Dermis blood vessel endothelial cell (primary cell): ENCODE measurements around the gene RBFOX1. TPM values are rescaled to one million over a fixed set of nuclear protein-coding genes. Genes with fewer than 3 reads are reported as not detected.

Source experiments
- DNase-seq: peaks from one replicate; pipeline ENCODE4 v3.0.0; 2010
- total RNA-seq: library from RNA; depleted of rRNA; stranded (reverse); fragments of >200 nt; gene quantifications from 2 replicates; pipeline ENCODE4 v1.2.3, GENCODE V29; 2014

Gene RBFOX1
- total RNA-seq, result not detected in 2 replicates

DNA sequence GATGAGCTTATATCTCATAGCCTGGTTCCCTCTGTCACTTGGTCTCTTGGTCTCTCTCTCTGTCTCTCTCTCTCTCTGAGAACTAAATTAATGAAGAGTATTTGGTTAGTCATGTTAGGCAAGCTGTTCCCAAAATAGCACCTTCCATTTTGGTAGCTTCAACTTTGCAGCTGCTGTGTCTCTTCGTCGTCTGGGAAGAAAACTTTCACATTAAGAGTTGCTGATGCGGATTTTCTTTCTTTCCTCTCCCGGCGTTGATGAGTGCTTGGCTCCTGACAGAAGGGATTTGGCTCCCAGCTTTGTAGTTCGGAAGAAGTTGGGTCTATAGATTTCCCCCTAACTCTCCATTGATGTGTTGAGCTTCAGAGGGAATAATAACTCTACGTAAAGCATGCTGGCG, at the start of gene RBFOX1:
Gene RBFOX1, plus strand, starts transcription at position 235 of the 400 bp plus-strand sequence.
- DNase-seq, result no peak

DNA sequence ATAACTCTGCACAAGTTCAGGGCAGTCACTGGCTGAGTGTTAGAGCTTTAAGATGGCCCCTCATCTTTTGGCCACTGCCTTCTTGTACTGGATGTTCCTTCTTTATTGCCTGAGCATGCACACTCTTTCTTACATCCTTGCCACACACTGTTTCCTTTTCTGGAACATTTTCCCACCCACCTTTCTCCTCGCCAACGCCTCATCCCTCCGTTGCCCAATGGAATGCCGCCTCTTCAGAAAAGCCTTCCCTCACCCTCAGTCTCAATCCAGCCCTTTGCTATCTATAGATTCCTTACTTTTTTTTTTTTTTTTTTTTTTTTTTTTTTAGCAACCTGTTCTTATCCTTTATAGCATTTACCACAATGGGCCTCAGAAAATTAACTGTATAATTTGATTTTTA, 47.9 kb upstream of the RBFOX1 start:
- DNase-seq, result no peak

DNA sequence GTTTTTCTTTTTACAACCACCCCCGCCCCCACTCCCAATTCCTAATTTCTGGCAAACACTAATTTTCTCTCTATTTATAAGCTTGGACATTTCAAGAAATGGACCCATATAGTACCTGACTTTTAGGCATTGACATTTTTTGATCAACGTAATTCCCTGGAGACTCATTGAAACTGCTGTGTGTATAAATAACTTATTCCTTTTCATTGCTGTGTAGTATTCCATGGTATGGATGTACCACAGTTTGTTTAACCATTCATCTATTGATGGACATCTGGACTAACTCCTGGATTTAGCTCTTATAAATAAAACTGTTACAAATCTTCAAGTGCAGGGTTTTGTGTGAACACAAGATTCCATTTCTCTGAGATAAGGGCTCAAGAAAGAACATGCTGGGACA, 47.1 kb upstream of the RBFOX1 start:
- no peak for DNase-seq

DNA sequence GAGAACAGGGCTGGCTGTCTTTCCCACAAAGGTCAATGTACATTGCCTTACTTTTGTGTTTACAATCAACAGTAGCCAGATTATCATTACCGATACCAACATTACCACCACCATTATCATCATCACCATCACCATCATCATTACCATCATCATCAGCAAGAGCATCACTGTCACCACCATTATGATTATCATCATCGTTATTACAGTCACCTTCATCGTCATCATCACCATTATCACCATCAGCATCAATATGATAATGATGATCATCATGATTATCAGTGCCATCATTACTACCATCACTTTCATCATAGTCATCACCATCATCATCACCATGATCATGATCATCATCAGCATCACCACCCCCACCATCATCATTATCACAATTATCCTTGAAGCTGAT, 43.3 kb upstream of the RBFOX1 start:
- no peak for DNase-seq

DNA sequence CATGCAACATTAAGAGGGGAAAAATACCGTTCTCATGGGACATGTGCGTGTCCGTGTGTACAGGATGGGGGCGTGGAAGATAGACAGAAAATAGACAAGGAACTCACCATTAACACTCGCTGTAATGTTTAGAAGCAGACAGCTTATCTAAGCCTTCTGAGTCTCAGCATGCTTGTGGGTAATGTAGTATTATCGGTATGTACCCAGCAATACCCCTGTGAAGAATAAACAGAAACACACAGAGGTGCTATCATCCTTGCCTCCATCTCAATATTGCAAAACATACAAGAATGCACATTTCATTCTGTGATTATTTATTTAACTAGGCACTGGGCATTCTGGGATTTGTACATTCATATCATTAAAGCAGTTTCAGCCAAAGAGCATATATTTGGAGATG, 42.0 kb upstream of the RBFOX1 start:
- no peak for DNase-seq

DNA sequence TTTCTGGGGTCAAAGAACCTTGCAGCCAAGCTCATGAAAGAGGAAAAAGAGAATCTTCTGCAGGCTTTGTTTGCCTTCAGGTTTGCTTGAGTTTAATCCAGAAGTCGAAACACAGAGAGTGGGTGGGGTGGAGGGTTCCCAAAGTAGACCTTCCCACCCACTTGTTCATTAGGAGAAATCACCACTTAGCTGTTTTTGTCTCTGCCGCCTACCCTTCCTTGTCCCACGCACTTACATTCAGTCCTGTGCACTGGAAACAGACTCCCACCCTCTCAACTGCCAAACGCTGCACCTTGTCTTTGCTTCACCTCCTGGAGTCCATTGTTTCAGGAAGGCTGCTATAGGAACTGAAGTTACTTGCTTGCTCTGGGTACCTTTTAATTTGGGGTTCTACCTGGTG, 38.6 kb upstream of the RBFOX1 start:
- no peak for DNase-seq

DNA sequence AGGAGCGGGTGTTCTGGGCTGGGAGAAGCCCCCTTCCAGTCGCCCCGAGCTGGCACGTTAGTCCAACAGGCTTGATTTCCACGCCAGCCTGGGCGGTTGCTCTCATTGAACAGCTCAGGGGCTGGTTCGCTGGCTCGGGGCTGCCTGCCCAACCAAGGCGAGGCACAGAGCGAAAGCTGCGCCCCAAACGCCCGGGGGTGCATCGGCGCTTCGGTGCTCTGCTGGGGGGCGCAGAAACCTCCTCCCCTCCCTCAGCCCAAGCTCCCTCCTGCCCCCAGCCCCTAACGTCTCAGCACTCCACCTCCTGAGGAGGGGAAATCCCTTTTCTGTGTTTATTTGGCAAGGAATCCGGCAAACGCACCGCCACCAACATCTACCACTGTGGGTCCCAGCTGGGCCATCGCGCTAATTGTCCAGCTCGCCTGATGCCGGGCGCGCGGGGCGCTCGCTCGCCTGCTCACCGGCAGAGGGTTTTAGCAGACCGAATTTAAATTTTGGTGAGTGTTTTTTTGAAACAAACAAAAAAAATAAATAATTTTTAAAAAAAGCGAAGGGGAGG, 29.5 kb upstream of the RBFOX1 start:
- DNase-seq, result no peak

DNA sequence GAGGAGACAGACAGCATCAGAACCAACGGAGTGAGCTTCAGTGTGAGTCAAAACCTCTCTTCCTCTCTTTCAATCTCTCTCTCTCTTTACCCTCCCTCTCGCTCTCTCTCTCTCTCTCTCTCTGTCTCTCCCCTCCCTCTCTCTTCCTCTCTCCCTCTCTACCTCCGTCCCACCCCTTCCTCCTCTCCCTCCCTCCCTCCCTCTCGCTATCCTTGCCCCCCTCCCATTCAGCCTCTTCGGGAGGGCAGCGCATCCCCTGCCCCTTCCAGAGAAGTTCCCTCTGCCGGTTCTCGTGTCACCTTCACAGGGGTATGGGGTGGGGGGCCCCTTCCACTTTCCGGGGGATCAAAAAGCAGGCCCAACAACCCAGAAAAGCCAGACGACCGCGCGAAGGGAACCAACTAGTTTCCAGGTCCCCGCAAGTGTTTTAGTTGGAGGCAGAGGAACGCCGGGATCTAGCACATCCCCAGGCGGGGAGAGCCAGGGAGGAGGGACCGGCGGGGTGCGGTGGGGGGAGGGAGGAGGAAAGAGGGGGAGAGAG, 28.9 kb upstream of the RBFOX1 start:
- no peak for DNase-seq

DNA sequence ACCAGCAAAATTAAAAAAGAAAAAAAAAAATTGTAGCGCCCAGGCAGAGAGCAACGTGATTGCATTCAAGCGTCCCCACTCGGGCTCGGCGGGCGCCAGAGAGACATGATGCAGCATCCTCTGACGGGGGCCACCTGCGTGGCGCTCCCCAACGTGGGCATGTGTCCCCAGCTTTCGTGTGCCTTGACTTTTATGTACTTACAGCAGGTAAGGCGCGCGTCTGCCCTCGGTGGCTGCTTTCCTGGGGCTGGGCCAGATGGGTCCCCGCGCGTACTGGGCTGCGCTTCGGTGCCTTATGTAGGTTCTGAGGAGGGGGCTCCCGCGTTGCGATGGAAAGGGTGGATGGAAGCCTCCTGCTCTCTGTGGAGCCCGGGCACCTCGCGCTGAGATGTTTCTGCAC, 28.4 kb upstream of the RBFOX1 start:
- DNase-seq, result no peak

DNA sequence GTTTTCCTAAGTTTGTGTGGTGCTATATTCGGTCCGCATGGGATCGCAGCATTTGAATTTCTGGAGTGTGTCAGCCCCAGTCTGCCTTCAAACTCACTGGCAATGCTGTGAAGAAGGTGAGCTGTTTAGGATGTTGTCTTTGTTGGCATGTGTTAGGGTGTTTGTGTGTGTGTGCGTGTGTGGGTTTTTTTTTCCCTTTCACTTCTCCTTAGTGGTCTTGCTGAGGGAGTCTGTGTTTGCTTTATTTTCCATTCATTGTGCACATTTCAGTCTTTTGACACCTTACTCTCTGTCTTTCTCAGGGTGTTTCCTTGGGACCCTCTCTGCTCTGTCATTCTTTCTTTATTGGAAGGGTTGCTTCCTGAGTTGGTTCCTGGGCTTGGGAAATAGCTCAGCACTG, 27.7 kb upstream of the RBFOX1 start:
- no peak for DNase-seq

DNA sequence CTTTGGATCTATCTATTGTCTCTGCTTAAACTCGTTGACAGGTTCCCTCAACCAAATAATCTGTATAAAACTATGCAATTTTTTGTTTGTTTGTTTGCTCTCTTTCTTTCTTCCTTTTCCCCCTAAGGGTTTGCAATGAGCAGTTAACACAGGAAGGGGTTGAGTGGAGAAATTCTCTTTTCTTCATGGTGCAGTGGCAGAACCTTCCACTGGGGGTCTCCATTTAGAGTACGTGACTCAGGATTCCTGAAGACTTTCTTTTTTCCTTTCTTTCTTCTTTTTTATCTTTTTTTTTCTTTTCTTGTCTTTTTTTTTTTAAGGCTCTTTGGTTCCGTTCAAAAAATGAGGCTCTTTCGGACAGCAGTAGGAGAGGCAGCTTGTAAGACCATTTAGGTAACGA, 19.5 kb upstream of the RBFOX1 start:
- no peak for DNase-seq

DNA sequence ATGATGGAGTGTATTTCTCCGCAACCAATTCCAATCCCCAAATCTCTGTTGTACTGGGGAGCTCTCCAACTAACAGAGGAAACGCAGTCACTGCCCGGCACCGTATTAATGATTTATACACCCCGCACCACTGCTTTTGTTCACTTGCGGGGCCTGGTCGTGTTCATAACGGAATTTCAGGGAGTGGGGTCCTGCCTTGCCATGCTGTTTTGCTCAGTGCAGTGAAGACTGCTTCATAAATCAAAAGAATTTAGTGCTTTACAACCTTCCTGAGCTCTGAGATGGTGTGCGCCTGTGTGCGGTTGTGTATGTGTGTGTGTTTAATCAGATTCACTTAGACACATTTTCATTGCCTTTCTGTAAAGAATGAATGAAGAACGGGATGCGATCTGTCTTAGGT, 18.5 kb upstream of the RBFOX1 start:
- DNase-seq, result no peak

DNA sequence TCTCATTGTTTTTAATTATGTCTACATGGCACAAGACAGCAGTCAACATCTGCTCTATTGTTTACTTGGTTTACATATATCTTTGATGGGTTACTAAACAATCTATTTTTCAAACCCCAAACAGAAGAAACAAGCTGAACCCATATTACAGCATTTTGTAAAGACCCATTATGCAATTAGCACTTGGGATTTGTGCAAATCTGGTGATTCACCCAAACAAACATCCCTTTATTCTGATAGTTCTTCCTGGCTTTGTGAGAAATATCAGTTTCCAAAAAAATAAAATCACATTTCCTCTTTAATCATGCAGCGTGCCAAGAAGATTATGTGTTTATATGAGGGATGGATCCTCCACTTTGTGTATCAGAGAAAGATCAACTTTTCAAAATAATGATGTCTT, 16.8 kb upstream of the RBFOX1 start:
- no peak for DNase-seq

DNA sequence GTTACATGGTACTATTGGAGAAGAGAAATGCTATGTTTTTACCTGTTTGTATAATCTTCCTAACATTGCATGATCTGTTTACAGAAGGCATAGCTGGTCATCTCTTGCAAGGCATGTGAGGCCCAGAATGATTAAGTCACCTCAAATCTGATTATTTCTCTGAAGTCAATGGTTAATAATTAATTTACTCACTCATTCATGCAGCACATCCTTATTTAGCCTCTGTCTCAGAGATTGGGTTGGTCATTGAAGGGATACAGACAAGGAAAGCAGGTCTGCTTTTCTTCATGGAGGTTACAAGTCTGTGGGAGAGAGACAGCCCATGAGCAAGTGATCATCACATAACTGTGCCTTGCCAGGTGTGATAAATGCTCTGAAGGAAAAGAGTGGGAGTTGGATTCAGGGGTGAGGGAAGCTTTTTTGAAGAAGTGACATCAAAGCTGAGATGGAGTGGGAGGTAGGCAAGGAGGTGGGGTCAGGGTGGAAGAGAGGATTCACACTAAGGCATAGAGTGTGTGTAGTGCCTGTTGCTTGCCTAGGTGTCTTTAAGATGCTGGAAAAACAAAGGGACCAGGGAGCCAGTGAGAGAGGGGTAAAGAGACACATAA, 16.3 kb upstream of the RBFOX1 start:
- no peak for DNase-seq

DNA sequence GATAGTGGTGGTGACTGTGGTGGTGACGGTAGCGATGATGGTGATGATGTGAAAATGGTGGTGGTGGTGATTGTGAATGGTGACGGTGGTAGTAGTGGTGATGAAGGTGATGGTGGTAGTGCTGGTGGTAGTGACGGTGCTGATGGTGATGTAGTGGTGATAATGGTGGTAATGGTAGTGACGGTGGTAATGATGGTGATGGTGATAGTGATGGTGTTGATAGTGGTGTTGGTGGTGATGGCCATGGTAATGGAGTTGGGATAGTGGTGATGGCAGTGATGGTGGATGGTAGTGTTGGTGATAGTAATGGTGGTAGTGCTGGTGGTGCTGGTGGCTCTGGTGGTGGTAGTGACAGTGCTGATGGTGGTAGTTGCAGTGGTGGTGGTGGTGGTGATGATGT, 14.7 kb upstream of the RBFOX1 start:
- DNase-seq, result no peak

DNA sequence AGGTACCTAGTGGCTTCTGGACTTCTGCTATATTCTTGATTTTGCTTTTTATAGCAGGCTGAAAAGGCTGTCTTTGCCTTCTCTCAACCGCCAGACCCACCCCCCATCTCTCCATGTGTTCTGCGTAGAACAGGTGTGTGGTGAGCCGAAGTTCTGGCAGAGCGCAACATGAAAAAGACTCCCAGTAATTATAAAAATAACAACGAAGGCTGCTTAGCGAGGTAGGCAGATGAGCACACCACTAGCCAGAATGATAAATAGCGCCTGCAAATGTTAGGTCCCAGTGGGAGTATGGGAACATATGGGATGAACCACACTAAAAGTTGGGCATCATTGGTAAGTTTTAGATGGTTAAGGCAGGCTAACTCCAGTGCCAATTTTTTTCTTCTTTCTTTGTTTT, 14.0 kb upstream of the RBFOX1 start:
- DNase-seq, result no peak

DNA sequence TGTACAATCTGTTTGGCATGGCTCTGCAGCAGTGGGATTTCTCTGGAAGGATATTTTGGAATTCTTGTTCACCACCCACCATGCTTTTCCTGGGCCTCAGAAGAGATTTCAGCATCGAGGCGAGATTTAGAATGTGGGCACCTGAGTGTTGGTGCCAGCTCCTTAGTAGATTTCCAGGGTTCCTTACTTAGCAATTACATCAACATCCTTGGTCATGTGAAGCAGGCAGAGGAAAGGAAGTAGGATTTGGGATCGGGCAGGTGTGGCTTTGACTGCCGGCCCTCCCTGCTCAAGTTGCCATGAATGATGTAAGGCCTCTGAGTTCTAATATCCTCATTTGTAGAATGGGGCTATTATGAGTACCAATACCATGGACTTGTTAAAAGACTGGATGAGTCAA, 13.1 kb upstream of the RBFOX1 start:
- DNase-seq, result no peak

DNA sequence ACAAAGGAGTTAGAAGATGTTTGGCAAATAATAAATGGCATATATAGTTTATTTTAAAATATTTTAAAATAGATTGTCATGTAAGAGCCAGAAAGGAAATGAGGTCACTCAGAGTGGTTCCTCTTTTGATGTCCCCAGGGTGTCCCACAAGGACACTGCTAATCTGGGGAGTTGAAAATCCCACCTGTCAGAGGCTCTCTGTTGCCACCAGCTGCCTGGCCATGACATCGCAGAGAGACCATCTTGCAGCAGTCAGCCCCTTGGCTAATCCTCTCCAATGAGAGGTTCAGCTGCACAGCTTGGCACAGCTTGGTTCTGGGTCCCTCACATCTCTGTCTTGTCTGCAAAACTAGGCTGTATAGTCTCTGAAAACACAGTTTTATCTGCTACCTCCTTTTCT, 11.0 kb upstream of the RBFOX1 start:
- DNase-seq, result no peak

DNA sequence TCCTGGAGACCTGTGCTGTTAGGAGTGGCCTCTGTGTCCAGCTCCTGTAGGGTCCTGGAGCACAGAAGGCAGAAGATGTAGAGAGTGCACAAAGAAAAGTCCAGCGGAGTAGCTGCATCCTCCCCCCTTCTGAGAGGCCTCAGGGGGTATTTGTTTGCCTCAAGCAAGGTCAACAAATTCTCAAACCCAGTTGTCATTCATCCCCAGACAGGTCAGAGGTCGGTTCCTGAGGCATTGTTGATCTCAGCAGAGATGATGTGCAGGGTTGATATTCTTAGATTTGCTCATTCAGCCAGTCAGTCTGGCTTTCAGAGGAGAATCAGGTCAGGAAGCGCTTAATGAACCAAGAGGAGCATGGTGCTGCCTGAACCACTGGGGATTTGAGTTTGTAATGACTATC, 8.3 kb upstream of the RBFOX1 start:
- no peak for DNase-seq

DNA sequence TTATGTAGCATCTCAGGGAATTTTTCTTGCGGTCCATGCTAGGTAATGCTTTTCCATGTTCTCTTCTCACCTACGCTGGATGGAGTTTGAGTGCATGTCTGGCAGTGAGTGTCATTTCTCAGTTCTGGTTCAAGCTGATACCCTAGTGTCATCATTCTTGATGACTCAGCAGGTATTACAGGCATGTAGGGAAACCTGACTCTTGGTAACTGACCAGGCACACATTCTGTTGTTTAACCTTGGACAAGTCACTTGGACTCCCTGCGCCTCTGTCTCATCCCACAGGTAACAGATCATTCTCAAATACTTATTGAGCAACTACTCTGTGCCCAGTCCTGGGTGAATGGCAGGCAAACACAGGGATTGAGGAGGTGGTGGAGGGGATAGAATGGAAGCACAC, 6.8 kb upstream of the RBFOX1 start:
- DNase-seq, result no peak

DNA sequence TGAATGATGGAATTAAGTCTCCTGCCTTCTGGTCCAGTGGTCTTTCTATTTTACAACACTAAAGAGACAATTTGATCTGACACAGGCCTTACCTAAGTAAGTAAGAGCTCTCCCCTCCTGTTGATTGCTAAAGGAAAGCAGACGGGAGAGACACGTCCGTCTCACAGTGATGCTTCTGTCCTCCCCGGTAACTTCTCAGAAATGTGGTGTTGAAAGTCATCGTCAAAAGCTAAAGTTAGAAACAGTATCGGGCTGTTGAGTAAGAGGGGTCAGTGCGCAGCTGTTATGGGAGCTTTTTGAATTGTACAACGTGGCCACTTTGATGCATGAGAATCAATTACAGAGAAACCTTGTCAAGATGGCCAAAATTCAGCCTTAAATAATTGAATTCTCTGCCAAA, 1.9 kb upstream of the RBFOX1 start:
- no peak for DNase-seq

DNA sequence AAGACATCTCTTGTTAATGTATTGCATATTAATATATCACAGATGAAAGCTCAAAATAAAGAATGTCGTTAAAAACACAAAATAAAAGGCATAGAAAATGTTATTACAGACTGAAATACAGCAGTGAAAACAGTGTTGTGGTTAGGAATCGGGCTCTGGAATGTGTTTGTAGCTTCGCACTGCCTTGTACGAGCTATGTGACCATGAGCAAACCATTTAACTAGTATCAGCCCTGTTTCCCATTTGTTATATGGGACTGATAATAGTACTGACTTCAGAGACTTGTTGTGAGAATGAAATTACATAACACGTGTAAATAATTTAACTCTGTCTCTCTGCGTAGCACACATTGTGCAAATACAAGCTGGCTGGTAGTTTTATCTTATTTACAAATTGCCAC, 648 bp upstream of the RBFOX1 start:
- DNase-seq, result no peak

DNA sequence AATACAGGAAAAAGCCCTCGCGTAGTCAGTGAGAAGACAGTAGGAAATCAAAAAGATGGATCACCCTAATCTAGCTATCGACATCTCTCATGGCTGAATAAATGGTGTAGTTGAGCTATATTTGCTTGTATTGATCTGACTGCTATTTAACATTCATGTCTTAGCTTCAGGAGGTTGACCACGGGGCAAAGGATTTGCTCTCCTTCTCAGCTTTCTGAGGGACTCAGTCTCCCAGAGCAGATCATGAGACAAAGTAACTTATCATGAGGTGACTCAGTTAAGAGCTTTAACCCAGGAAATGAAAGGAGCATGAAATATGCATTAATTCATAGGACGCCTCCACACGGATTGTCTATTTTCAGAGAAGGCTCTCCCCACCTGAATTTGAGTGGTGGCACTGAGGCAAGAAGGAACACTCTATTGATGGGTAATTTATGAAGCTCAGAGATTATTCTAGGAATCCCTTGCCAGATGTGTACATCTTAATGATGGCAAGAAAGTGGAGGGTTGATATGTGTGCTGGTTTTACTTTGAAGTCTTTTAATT, 608 bp downstream of the RBFOX1 start:
- DNase-seq, result no peak

DNA sequence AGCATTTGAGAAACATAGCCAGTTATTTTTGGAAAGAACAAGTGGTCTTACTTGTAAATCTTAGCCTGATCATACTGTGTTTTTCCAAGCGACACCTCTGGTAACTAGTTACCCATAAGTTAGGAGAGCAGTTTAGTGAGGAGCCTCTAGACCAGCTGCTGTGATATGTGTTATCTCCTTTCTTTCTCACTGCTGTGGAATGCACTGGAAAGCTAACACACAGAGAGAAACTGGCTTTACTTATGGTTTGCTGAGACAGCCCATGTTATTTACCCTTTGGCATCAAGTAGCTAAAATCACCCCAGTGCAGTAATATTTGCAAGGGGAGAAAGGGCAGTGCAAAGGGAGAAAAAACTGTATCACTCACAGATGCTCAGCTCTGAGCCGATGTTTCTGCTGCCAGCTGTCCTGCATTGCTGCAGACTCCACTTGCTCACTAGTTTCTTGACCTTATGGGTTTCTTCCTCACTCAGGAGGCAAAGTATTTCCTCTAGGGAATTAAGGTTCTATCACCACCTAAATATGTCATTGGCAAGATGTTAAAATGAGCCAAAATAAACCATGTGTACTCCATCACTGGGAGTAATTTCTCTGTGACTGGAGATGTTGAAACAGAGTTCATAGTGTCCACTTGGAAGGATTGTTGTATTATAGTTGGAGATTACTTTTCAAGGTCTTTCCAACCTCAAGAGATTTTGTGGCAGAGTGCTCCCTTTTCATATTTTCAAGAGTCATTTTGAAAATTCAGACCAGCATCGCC, 2.3 kb downstream of the RBFOX1 start:
- no peak for DNase-seq
